IPS DF 6.9 (cell line): ENCODE results near the gene TECPR1.
A peak's percentile ranks its signal among the peaks of the same experiment; 100 is the strongest.

ENCODE experiments used
- DNase-seq: peaks from one replicate; pipeline ENCODE4 v3.0.0-alpha.2; 2013; ENCODE audit warnings: low read depth, low spot score
- H3K27ac ChIP-seq: one replicate; pipeline ENCODE4 v1.5.1; 2013; ENCODE audit warnings: low read length, control low read depth
- H3K27me3 ChIP-seq: 2 replicates; pipeline ENCODE4 v1.6.1; 2013; ENCODE audit warnings: mild to moderate bottlenecking, low read length; ENCODE audit not compliant: control insufficient read depth, insufficient read depth
- H3K36me3 ChIP-seq: 2 replicates; pipeline ENCODE4 v1.6.1; 2013; ENCODE audit warnings: low read length; ENCODE audit not compliant: control insufficient read depth, insufficient read depth
- H3K4me1 ChIP-seq: 2 replicates; pipeline ENCODE4 v1.6.1; 2013; ENCODE audit warnings: low read length; ENCODE audit not compliant: control insufficient read depth, insufficient read depth
- H3K4me3 ChIP-seq: 2 replicates; pipeline ENCODE4 v1.5.1; 2013; ENCODE audit warnings: mild to moderate bottlenecking, low read length
- H3K9me3 ChIP-seq: 2 replicates; pipeline ENCODE4 v1.6.1; 2013; ENCODE audit warnings: low read length, inconsistent platforms; ENCODE audit not compliant: control insufficient read depth, insufficient read depth
- WGBS: extraction: QIAGEN DNeasy Blood & Tissue Kit; methylation state at CpG from one replicate; pipeline ENCODE4 v1.1.7; 2013; ENCODE audit warnings: mixed read lengths, missing lambda C conversion rate; ENCODE audit not compliant: insufficient read length, insufficient coverage; 5-methylcytosine and 5-hydroxymethylcytosine counted together

Gene TECPR1

DNA sequence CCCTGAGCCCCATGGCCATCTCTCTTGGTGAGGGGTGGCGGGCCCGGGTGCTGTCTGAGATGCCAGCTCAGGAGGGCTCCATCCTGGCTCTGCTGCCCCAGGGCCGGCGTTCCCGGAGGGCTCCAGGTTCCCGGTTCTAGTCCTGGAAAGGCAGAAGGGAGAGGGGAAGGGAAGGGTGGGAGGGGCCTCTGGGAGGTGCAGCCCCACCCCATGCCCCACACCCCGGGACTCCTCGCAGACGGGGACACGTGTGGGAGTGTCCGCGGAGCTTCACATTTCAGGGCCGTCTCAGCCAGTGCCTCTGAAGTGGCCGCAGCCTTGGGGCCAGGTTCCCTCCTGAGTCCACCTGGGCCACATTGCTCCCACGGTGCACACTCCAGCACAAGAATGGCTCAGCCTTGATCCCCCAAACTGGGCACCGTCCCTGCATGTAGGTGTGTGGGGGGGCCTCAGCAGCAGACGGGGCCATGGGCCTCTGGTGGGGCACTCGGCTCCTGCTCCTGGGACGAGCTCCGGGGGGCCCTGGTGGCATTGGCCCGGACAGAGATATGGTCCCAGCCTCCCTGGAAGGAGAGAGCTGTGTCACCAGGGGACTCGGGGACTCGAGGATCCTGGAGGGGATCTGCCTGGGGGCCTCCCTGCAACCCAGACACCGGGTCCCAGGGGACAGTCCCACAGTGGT, 35.0 kb downstream of the TECPR1 start:
- Histone ChIP-seq H3K4me1 (no peaks in the 10 kb centered on the region), H3K4me3 (no peak overlapping the region), H3K27me3 (no peaks in the 10 kb centered on the region), H3K36me3 (no peaks in the 10 kb centered on the region; the same call in 1 of the 2 replicates), H3K27ac (no peak overlapping the region), H3K9me3 (no peaks in the 10 kb centered on the region)
- no CpG with 5 or more reads among the region's 24 CpGs for WGBS
- DNase-seq = no peak

DNA sequence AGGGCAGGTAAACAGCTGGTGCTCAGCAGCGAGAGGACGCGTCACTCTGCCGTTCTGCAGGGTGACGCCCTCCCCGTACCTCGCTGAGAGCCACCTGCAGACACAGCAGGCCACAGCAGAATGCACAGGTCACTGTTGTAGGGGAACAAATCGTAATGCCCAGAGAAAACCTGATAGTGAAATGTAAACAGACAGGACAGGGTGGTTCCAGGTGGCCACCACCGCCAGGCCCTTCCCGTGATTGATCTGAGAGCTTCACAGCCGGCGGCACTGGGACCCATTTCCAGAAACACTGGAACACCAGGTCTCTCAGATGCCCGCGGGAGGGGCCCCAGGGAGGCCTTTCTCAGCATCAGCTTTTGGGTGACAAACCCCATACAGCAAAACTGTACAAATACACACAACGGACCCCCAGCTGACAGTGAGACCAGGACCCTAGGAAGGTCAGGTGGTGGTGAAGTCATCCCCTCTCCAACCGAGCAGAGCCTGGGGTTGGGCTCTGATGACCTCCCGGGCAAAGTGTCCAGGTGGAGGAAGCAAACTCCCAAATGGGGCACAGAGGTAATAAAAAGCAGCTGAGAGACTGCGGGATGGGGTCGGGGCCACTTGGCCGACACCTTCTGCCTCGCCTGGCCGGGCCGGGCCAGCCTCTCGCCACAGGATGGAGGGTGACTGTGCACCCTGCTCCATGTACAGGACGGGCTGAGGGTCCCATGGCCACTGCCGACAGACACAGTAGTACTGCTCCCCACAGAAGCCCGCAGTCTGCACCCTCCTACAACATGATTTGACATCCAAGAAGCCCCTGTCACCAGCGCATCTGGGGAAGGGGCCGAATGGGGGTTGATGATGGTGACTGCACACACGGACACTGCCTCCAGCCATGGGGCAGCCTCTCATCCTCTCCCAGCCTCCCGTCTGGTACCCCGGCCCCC, 36.2 kb downstream of the TECPR1 start:
- Histone ChIP-seq H3K27me3 (no peaks in the 10 kb centered on the region), H3K36me3 (no peaks in the 10 kb centered on the region; the same call in 1 of the 2 replicates), H3K27ac (no peak overlapping the region), H3K4me3 (no peak overlapping the region), H3K9me3 (no peaks in the 10 kb centered on the region), H3K4me1 (no peaks in the 10 kb centered on the region)
- no peak for DNase-seq
- no CpG with 5 or more reads among the region's 32 CpGs for WGBS

DNA sequence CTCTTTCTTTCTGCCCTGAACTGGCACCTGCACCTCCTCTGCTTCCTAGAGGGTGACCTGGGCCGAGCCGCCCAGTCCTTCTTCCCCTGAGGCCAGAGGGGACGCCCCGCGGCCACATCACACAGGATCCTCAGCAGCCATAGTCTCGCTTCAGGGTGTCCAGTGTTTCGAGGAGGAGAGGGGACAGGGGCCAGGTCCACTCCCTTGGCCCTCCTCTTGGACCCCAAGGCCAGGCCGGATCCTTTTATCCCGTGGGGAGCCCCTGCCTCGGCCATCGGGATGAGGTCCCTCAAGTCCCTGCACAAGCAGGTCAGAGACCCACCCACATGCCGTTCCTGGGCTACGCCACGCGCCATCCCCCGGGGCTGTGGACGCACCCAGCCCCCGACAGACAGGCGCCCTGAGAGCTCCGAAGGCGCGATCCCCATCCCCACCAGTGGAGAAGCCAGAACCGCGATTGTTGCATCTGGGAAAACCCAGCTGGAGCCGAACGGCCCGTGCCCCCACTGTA, 37.2 kb downstream of the TECPR1 start:
- Histone ChIP-seq H3K9me3 (no peaks in the 10 kb centered on the region), H3K4me3 (no peak overlapping the region), H3K27me3 (no peaks in the 10 kb centered on the region), H3K27ac (no peak overlapping the region), H3K36me3 (no peaks in the 10 kb centered on the region; the same call in 1 of the 2 replicates), H3K4me1 (0 out of 2 replicates have a peak, but pooled peaks cover 1% of the 10 kb centered on the region)
- WGBS = no CpG with 5 or more reads among the region's 27 CpGs
- no peak for DNase-seq

DNA sequence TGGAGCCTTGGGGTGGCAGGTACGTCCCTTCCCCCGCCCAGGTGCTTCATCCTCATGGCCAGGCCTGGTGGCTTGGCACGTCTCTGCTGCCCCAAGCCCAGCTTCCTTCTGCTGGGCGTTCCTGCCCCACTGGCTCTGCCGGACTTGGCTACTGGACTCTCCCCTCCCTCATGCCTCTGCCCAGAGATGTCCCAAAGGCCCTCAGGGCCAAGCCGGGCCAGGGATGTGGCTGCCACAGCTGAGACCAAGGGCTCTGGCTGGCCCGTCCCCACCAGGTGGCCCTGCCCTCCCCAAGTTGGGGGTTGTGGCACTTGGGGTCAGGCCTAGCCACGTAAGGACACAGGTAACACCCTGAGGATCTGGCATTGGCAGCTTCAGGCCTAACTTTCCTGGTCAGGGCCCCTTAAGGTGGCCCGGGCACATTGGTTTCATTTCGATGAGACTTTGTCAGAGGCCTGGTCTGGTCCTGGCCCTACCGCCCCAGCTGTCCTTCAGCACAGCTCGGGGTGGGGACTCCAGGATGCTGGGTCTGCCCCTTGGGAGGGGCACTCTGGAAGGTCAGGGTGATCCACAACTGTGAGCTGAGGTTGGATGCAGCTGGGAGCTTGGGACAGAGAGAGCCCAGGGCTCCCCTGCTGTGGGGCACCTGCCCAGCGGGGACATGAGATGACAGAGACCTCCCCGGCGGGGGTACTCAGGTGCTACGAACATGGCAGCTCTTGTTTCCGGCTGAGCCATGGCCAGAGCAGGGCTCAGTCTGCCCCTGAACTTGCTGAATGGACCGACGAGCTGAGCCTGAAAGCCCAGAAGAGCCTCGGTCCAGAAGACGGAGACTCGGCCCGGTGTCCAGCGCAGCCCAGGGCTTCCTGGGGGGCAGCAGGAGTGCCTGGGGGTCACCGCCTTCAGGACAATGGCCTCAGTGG, 37.9 kb downstream of the TECPR1 start:
- no peaks in the 10 kb centered on the region for H3K9me3 ChIP-seq
- no CpG with 5 or more reads among the region's 25 CpGs for WGBS
- no peaks in the 10 kb centered on the region; the same call in 1 of the 2 replicates for H3K36me3 ChIP-seq
- H3K27ac ChIP-seq = no peak overlapping the region
- no peak for DNase-seq
- H3K4me1 ChIP-seq = 0 out of 2 replicates have a peak, but pooled peaks cover 2% of the 10 kb centered on the region
- H3K27me3 ChIP-seq = no peaks in the 10 kb centered on the region
- no peak overlapping the region for H3K4me3 ChIP-seq

DNA sequence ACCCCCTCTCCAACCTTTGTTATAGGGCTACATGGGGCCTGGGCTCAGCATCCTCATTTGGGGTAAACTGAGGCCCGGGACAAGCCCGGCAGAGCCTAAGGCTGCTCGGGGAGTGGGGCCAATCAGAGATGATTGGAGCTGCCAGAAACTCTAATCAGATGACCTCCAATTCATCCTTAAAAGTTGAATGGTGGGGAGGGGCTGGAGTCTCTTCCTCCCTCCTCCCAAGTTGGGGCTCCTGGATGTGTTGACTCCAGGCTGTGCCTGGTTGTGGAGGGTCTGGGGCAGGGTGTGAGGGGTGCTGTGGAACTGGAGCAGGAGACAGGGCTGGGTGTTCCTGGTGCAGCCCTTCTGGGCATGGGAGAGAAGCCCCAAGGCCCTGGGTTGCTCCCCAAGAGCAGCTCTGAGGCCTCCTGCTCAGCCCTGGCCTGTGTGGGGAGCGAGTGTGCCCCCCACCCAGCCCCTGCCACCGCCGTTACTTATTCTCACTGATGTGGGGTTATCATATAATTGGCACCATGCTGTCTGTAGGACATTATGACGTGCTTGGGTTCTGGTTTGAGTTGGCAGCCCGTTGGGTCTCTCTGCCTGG, 38.6 kb downstream of the TECPR1 start:
- no peaks in the 10 kb centered on the region for H3K27me3 ChIP-seq
- H3K36me3 ChIP-seq = no peaks in the 10 kb centered on the region; the same call in 1 of the 2 replicates
- no peak overlapping the region for H3K27ac ChIP-seq
- no peak for DNase-seq
- whole genome bisulfite sequencing = no CpG with 5 or more reads among the region's 8 CpGs
- H3K4me3 ChIP-seq = no peak overlapping the region
- H3K9me3 ChIP-seq = no peaks in the 10 kb centered on the region
- 0 out of 2 replicates have a peak, but pooled peaks cover 2% of the 10 kb centered on the region for H3K4me1 ChIP-seq

DNA sequence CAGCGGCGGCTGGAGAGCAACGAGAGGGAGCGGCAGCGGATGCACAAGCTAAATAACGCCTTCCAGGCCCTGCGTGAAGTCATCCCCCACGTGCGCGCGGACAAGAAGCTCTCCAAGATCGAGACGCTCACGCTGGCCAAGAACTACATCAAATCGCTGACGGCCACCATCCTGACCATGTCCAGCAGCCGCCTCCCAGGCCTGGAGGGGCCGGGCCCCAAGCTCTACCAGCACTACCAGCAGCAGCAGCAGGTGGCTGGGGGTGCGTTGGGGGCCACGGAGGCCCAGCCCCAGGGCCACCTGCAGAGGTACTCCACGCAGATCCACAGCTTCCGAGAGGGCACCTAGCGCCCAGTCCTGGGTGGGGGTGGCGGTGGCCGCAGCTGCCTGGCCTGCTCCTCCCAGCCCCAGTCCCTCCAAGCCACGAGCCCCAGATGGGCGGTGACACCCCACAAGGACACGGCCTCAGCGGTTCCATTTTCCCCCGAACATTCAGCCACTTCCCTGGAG, 39.4 kb downstream of the TECPR1 start:
- WGBS = no CpG with 5 or more reads among the region's 30 CpGs

DNA sequence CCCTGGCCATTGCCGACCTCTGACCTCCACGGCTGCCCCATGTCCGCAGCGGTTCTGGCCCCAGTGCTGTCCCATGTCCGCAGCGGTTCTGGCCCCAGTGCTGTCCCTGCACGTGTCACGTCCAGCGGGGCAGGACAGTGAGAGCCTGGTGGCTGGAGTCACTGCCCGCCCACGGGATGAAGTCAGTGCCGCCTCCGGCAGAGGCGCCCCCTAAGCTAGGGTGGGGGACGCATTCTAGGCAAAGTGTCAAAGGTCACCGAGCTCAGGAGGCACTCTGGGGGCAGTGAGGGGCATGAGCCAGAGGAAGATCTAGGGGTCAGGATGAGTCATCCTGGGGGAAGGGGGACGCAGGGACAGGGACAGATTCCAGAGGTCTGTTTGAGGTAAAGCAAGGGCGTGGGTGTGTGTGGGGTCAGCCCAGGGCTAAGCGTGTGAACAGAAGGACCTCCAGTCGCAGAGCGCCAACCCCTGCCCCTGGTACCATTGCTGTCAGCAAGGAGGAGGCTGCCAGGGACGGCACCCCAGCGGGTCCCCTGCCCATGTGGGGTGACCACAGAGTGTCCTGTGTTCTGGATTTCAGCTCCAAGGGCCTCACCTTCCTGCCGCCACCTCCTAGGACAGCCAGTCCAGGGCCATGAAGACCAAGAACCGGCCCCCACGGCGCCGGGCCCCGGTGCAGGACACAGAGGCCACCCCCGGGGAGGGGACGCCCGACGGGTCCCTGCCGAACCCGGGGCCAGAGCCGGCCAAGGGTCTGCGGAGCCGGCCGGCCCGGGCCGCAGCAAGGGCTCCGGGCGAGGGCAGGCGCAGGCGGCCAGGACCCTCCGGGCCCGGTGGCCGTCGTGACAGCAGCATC, 40.1 kb downstream of the TECPR1 start:
- 0 out of 2 replicates have a peak, but pooled peaks cover 2% of the 10 kb centered on the region for H3K4me1 ChIP-seq

More for the DNA sequence above, 39.4 kb downstream of the TECPR1 start:
- H3K36me3 ChIP-seq = no peaks in the 10 kb centered on the region; the same call in 1 of the 2 replicates
- no peak overlapping the region for H3K4me3 ChIP-seq
- H3K4me1 ChIP-seq = 0 out of 2 replicates have a peak, but pooled peaks cover 2% of the 10 kb centered on the region
- no peak for DNase-seq
- H3K27ac ChIP-seq = no peak overlapping the region
- no peaks in the 10 kb centered on the region for H3K9me3 ChIP-seq
- no peaks in the 10 kb centered on the region for H3K27me3 ChIP-seq

DNA sequence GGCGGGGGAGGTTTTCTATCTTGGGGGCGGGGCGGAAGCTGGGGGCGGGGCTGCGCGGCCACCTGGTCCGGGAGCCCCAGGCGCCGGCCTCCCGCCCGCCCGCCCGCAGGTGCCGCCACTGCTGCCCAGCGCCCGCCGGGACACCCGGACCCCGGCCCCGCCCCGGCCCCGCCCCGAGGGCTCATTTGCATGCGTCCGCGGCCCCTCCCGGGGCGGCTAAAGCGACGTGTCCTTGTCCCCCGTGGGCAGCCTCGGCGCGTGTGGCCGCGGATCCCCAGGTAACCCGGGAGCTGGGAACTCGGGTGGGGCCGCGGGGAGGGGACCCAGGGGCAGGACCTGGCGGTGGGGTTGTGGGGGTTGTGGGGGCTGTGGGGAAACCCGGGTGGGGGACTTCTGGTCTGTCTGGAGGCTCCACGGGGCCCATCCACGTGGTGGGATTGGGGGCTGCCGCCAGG, 40.8 kb downstream of the TECPR1 start, which contains the start of gene BHLHA15:
Gene BHLHA15, plus strand, starts transcription at position 219 of the 455 bp plus-strand sequence. CDS start 871 bp downstream, outside the sequence.
- no CpG with 5 or more reads among the region's 45 CpGs for WGBS
- no peak within 1 kb of the TSS for H3K27ac ChIP-seq
- peak within 1 kb of the TSS; percentile 57; the same call in 1 of the 2 replicates for H3K4me3 ChIP-seq
- H3K9me3 ChIP-seq = no peaks in the 10 kb centered on the region
- peaks cover 8% of the 10 kb centered on the region for H3K36me3 ChIP-seq
- no peaks in the 10 kb centered on the region for H3K27me3 ChIP-seq
- DNase-seq = no peak
- 0 out of 2 replicates have a peak, but pooled peaks cover 2% of the 10 kb centered on the region for H3K4me1 ChIP-seq

More for the DNA sequence above, 40.1 kb downstream of the TECPR1 start:
- H3K27me3 ChIP-seq = no peaks in the 10 kb centered on the region
- H3K27ac ChIP-seq = no peak overlapping the region
- H3K9me3 ChIP-seq = no peaks in the 10 kb centered on the region
- H3K36me3 ChIP-seq = peaks cover 2% of the 10 kb centered on the region
- DNase-seq = no peak
- no CpG with 5 or more reads among the region's 49 CpGs for WGBS
- peak overlapping the region; percentile 43; the same call in 1 of the 2 replicates for H3K4me3 ChIP-seq
